Measurements from ENCODE around the gene HNRNPLL.

HNRNPLL gene

GRCh38 chr2:38592951-38593350, 9.8 kb downstream of the HNRNPLL start:
- no peak for DNase-seq (ENCODE audit: low read depth)

DNA sequence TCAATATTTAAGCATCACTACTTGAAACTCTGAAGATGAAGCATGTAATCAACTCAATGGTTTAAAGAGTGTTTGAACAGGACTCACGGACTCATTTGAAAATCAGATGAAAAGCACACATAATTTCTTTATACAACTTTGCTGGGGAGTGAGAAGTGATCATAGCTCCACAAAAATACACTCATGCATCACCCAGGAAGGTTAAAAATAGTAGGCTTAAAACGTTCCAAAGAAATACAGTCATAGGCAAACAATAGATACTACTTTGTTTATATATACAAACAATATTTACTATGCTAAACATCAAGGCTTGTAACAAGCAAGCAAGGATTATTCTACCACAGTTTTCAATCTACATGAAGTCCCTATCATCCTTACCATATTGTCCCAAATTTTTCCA, 11.6 kb downstream of the HNRNPLL start:
- DNase-seq (ENCODE audit: low read depth): no peak

DNA sequence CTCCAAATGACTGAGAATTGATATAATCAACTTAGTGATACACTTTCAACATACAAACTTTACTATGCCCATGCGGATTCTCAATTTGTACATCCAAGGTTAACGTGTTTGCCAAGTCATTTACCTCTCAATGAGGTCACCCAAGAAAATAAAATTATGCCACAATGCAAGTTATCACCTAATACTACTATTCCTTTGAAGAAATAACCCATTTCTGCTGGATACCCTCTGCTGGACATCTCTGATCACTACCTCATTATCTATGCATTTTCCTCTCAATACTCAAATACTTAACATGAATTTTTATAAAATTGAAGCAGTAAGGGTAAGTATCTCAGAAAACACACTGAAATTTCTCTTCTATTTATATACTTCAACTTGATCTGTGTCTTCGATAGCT, 12.7 kb downstream of the HNRNPLL start:
- no peak for DNase-seq (ENCODE audit: low read depth)

GRCh38 chr2:38586931-38587330, 15.8 kb downstream of the HNRNPLL start:
- no peak for DNase-seq (ENCODE audit: low read depth)

DNA sequence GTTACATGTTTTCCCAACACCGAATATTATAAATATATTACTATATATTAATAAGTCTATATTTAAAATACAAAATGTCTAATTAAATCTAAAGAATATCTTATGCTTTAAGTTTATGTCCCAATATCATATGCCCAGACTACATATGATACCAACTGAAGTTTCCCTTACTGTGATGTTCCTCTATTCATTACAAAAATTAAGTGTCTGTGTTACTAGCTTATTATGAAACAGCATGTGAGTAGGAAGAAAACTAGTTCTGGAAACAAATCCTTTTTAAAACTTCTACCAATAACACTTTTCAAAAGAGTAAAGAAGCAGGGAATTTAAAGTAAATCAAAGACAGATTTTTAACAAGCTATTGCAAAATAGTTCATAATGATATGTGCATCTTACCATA, 17.8 kb downstream of the HNRNPLL start:
- no peak for DNase-seq (ENCODE audit: low read depth)

GRCh38 chr2:38583994-38584393, 18.7 kb downstream of the HNRNPLL start:
- DNase-seq (ENCODE audit: low read depth): no peak

- DNase-seq (ENCODE audit: low read depth): no peak
These were observed 19.2 kb downstream of the HNRNPLL start for GRCh38 chr2:38583524-38583923.

DNA sequence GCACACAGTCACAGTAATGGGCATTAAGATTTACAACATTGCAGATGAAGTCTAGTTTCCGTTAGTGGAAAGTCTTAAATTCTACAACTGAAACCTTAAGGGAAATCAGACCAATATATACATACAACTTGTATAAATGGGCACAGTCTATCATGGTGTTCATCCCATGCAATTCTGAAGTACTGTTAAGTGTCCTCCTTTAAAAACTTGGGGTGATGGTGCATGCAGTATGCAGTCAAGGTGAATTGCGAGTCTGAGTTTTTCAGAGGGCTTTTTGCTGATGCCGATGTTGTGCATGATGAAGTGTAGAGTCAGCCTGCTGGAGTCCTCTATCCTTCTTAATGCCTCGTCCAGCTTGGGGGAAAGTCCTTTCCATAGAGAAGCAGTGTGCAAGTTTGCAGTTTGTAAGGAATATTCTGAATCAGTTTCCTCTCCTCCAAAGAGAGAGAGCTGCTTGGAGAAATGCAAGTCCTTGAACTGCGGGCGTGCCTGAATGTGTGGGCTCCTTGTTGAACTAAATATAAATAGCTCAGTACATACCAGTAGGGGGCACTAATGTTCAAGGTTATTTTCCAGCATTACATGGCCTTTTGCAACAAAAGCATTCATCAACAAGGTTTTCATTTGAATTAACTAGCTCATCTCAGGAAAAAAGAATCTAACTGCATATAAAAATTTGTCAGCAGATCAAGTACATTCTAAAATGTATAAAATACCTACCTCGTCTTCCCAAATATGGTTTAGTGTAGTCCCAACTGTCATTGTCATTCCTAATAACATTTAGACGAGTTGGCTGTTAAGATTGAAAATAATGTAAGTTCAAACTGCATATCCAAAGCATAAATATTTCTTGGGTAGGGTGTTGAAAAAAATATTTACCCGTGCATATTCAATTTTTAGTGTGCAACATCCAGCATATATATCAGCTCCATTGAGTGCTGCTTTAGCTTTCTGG, 21.3 kb downstream of the HNRNPLL start:
- DNase-seq (ENCODE audit: low read depth): peak; percentile 82

GRCh38 chr2:38580115-38580636, 22.6 kb downstream of the HNRNPLL start:
- DNase-seq (ENCODE audit: low read depth): no peak

DNA sequence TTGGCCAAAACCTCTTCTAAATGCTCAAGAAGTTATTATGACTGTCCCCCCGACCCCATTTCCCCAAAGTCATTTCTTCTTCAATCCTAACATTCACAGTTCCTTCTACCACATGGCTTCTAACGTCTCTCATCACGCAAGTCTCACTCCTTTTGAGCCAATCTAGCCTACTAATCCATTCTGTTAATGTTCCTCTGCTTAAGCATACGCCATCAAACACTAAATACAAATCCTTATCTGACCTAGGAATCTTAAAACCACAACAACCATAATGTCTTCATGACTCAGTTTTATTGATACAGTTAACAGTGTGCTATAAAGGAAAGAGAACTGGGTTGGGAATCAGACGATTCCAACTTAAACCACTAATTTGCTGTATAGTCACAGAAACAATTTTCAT, 23.9 kb downstream of the HNRNPLL start:
- DNase-seq (ENCODE audit: low read depth): no peak

DNA sequence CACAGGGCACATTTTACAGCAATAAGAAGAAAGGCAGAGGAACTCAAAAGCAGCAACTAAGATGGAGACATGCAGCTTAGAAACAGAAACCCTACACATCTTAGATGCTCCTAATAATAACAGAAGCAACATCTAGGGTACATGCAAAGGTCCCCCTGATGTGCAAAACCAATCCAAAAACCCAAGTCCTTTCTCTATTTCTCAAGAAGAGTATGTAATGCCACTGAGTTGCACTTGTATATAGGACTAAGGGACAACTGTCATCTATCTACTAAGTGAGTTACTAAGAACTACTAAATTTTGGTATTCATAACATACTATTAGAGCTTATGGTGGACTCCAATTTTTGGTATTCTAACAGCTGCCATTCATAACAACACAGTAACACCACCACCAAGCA, 28.4 kb downstream of the HNRNPLL start:
- DNase-seq (ENCODE audit: low read depth): no peak

DNA sequence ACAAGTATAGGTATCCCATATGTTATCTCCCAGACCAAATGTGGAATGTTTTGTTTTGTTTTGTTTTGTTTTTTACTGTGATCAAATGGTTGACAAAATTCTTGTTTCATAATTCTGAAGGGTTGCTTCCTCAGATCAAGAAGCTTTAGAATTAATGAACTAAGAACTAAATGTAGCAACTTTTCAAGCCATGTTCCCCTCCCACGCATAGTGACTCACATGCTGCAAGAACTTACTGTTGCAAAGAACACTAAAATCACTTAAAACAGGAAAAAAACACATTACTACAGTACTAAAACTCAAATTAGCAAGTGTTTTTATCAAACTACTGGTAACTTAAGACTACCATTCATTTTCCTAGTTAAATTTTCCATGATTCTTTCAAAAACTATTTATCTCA, 30.6 kb downstream of the HNRNPLL start:
- peak; percentile 98 for DNase-seq (ENCODE audit: low read depth)

DNA sequence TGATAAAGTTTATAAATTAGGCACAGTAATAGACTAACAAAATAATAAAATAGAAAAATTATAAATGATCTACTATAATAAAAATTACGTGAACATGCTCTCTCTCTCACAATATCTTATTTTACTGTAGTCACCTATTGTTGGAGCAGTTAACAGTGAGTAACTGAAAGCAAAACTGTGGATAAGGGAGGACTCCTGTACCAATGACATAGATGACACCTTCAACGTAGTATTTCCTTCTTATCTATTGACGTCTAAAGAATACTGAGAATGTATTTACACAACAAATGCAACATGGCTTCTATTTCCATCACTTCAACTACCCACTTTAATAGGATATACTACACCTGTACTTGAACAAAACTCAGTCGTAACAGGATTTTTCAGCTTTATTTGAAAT, 31.5 kb downstream of the HNRNPLL start:
- DNase-seq (ENCODE audit: low read depth): no peak

DNA sequence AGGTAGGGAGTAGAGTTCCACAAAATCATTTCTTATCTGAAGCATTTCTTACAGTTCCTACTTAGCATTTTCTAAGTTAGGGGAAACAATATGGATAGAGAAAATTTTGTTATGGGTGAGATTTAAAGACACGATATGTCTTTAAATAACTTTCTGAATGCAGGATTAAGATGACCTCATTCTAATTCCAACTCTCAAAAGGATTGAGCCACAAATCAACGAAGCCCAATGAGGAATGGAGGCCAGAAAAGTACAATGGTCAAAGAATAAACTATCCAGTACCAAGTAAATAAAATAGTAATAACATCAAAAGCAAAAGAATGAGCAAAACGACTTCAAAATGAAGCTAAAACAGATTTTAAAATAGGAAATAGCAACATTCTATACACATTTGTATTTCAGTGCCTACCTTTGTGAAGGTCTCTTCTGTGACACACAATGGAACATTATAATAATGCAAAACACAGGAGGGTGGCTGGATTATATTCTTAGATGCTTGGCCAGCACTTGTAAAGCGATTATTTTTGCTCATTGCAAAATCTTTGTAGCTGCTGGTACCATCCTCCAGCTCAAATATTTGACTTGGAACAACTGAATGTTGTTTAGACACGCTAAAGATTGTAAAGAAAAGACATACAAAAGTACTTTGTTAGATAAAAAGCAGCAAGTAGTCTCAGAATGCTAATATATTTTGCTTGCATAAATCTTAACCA, 33.8 kb downstream of the HNRNPLL start:
- peak; percentile 38 for DNase-seq (ENCODE audit: low read depth)

- no peak for DNase-seq (ENCODE audit: low read depth)
These were observed 37.4 kb downstream of the HNRNPLL start for GRCh38 chr2:38565333-38565732.

- DNase-seq (ENCODE audit: low read depth): no peak
These were observed 41.0 kb downstream of the HNRNPLL start for GRCh38 chr2:38561691-38562090.

GRCh38 chr2:38560092-38560491, 42.6 kb downstream of the HNRNPLL start:
- DNase-seq (ENCODE audit: low read depth): no peak

- no peak for DNase-seq (ENCODE audit: low read depth)
These were observed 44.7 kb downstream of the HNRNPLL start for GRCh38 chr2:38557981-38558380.

DNA sequence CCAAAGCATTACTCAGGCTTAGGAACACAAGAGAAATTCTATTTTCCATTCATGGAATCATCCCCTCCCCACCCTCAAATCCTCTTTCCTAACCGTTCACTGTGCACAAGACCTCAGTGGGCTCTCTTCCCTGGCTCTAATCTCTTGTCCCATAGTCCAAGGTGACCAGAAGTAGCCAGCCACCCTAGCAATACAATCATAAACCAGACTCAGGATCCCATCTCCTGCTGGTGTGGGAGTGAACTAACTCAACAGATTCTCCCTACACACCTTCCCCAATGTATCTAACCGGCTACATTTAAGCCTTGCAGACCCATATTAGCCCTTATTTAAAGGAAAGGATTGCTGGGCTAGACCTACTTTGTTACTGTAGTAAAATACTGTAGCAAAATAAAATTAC, 45.5 kb downstream of the HNRNPLL start:
- no peak for DNase-seq (ENCODE audit: low read depth)

DNA sequence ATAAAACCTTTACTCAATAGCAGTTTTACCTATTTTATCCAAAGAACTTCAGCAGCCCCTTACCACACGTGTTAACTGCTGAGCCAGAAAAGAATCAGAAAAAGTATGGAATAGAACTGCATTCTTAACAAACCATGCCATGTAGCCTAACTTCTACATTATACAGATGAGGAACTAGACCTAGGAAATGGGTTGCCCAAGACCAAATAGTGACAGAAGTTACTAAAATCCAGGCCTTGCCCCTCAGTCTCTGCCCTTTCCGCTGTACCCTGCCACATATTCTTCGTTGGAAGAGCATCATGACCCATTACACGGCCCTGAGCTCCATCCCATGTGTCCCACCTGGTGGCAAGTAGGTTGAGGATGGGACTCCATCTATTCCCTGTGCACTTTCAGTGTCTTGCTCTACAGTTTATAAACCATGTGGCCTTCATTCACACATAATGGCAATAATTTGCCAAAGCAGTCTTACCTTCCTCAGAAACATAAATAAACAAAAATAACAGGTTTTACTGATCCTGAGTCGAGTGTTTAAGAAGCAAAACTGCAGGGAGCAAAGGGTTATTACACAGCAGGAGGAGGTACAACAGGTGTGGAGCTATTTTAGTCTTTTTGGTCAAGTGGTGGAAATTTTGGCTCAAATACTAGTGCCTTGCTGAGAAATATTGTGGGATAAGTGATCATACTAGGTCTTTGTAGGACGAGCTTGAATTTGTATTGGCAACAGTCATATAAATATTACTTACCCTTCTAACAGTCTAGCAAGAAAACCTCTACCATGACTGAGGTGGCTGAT, 46.5 kb downstream of the HNRNPLL start:
- no peak for DNase-seq (ENCODE audit: low read depth)

- DNase-seq (ENCODE audit: low read depth): peak; percentile 37
These were observed 47.6 kb downstream of the HNRNPLL start for GRCh38 chr2:38554973-38555595.

DNA sequence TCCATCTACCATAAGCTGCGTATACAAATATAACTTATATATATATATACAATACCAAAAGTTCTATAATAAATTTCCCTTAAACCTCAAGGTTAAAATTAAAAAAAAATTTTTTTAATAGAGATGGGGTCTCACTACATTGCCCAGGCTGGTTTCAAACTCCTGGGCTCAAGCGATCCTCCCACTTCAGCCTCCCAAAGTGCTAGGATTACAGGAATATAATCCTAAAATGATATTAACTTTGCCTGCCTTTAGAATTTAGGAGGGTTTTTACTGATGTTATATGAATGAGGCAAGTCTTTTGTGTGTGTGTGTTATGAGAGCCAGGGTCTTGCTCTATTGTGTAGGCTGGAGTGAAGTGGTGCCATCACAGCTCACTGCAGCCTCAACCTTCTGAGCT, 49.2 kb downstream of the HNRNPLL start:
- no peak for DNase-seq (ENCODE audit: low read depth)
